AG10803 (cell line): ENCODE data around the gene NOTO.

Source experiments
- DNase-seq: peaks from one replicate; pipeline ENCODE4 v3.0.0; 2010; ENCODE audit warnings: low read depth
- H3K4me3 ChIP-seq: 2 replicates; pipeline ENCODE4 v1.5.1; 2011; ENCODE audit warnings: mild to moderate bottlenecking, low read length, control low read depth
- CTCF ChIP-seq: conservative IDR thresholded peaks from 2 replicates; pipeline ENCODE4 v1.5.1; 2011; ENCODE audit warnings: mild to moderate bottlenecking, low read length, control low read depth, inconsistent platforms

Gene NOTO

DNA sequence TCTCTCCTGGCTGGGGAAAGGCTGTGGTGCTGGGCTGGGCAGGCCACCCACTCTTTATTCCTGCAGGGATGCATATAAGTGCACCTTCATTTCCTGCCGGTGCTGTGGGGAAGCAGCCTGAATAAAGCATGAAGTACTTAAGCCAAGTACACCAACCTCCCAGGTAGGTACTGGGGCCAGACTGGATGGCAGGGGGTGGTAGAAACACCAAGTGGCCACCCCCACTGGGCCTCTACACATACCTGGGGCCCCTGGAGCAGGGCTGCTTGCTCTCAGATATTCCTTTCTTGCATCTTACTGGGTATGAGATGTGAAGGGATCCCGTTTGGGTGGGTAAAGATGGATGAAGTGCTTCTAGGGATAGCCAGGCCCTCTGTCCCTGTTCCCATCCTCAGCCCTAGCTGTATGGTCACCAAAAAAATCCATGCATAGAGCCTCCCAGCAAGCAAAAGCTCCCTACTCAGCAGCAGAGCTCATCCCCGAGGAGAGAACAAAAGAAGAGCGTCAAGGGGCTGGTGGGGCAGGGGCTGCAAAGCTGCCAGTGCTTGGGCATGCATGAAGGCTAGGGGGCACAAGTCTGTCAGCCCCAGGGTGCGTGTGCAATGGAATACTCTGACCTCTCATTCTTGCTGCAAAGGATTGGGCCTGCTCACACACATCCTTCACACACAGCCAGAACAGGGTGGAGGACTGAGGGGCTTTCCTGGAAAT is 53.7 kb downstream of the NOTO start:
- TF ChIP-seq CTCF, result no peak
- DNase-seq, result no peak
- H3K4me3 ChIP-seq, result no peak overlapping the region

- no peak overlapping the region for H3K4me3 ChIP-seq
- no peak for DNase-seq
- TF ChIP-seq CTCF, result no peak
Observed at GRCh38 chr2:73256618-73256922, 54.2 kb downstream of the NOTO start.

DNA sequence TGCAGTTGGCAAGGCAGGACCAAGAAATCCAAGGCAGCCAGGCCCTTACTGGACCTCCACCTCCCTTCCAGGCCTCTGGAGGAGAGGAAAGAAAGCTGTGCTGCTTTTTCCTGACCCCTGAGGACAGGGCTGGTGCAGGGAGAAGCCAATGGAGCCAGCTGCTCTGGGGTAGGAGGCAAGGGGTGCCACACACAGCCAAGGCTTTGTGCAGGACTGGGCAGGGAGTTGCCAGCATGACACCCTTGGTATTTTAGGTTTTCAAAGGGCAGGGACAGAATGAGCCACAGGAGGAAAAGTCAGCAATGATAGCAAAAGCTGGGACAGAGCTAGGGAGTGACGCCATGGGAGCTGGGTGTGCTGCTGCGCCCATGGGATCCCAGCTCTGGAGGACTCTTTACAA is 54.6 kb downstream of the NOTO start:
- TF ChIP-seq CTCF, result no peak
- no peak for DNase-seq
- H3K4me3 ChIP-seq, result no peak overlapping the region

- no peak for DNase-seq
- H3K4me3 ChIP-seq, result no peak overlapping the region
- TF ChIP-seq CTCF, result no peak
Observed at GRCh38 chr2:73257425-73258125, 55.2 kb downstream of the NOTO start.

DNA sequence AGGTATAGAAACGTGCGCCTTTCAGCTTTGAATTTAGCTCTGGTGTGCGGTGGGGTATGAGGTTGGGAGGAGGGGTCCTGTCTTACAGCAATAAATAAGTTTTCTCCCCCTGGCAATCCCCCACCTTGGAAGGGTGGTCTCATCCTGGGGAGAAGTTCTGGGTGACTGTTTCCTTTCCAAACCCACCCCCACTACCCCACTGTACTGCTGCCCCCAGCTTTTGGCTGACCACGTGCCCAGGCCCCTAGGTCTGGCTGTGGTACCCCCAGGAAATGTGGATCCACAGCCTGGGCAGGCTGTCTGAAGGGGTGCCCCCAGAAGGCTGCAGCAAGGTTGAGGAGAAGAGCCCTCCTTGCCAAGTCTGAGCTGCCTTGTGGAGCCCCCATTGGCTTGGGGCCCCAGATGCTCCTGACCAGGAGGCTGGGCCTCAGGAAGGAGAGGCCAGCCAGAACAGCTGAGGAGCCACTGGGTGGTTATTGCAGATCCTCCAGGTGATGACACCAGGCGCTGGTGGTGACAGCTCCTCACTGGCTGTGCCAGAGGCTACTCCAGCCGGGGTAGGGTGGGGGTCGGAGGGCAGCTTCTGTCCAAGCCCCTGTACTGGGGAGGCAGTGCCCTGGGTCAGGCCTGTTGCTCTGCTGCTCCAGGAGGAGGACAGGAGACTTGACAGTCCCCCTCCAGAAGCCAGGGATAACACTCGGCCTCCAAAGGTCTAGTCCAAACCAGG is 56.0 kb downstream of the NOTO start:
- TF ChIP-seq CTCF, result no peak
- H3K4me3 ChIP-seq, result no peak overlapping the region
- no peak for DNase-seq

DNA sequence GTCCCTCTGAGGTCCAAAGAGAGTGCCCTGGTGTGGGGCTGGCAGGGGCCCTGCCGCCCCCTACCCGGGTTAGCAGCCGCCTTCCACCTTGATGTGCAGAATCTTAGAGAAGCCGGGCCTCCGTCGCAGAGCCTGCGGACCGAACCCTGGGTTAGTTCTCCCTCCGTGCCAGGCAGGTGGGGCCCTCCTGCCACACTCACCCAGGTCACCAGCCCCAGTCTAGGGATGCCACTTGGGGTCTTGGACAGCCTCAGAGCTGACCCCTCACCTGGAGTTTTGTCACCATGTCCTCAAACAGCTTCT is 56.5 kb downstream of the NOTO start:
- H3K4me3 ChIP-seq, result no peak overlapping the region
- DNase-seq, result no peak
- TF ChIP-seq CTCF, result no peak

DNA sequence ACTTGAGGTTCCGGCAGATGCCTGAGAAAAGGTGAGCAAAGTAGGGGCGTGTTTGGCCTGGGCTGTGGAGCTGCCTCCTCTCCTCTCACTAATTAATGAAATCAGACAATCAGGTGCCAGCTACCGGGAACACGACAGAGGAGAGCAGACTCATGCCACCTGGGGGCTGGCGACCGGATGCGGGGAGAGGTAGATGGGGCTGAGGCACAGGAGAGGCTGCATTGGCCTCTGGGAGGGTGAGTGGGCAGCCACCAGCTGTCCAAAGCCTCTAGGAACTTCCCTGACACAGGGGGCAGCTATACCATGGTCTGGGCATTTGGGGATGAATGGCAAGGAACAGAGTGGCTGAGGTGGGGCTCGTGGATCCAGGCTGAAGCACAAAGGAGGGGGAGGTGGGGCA is 56.9 kb downstream of the NOTO start:
- H3K4me3 ChIP-seq, result no peak overlapping the region
- no peak for TF ChIP-seq CTCF

More for the DNA sequence above, 56.9 kb downstream of the NOTO start:
- no peak for DNase-seq
